Keratinocyte (primary cell): Measurements from ENCODE around the gene QSOX1. TPM values are rescaled to one million over a fixed set of nuclear protein-coding genes. Genes with fewer than 3 reads are reported as not detected.
A peak's percentile ranks its signal among the peaks of the same experiment; 100 is the strongest.

ENCODE experiments used
- DNase-seq: peaks from one replicate; pipeline ENCODE4 v3.0.0-alpha.2; 2011; ENCODE audit warnings: low read depth, missing footprints, low spot score
- FAIRE-seq: peaks from 2 replicates; lab custom pipeline; 2011; peaks lifted over from hg19 to GRCh38; lab: Jason Lieb, UNC
- H2AFZ ChIP-seq: 2 replicates; pipeline ENCODE4 v1.6.0; 2012; ENCODE audit warnings: low read length, control low read depth, inconsistent platforms; ENCODE audit not compliant: control insufficient read depth
- H3K27ac ChIP-seq: 2 replicates; pipeline ENCODE4 v1.5.1; 2011; ENCODE audit warnings: low read length; ENCODE audit not compliant: control insufficient read depth, insufficient read depth
- H3K27me3 ChIP-seq: 3 replicates; pipeline ENCODE4 v1.6.0; 2011; ENCODE audit warnings: low read length; ENCODE audit not compliant: control insufficient read depth, insufficient read depth; ENCODE audit errors: extremely low read depth
- H3K36me3 ChIP-seq, 2 experiments: 2 replicates in 1 of 2; 3 replicates in 1 of 2; pipeline ENCODE4 v1.5.1; 2011; ENCODE audit warnings: low read length in 2 of 2, mild to moderate bottlenecking in 1 of 2; ENCODE audit not compliant: control insufficient read depth in 2 of 2, insufficient read depth in 2 of 2; ENCODE audit errors: extremely low read depth in 1 of 2
- H3K4me1 ChIP-seq: 3 replicates; pipeline ENCODE4 v1.5.1; 2011; ENCODE audit warnings: low read length; ENCODE audit not compliant: control insufficient read depth, insufficient read depth; ENCODE audit errors: extremely low read depth
- H3K4me2 ChIP-seq: 3 replicates; pipeline ENCODE4 v1.6.0; 2011; ENCODE audit warnings: low read depth, low read length; ENCODE audit not compliant: control insufficient read depth, insufficient read depth; ENCODE audit errors: extremely low read depth
- H3K4me3 ChIP-seq, 3 experiments: fragments of 200-600 bp in 1 of 3; sonication (generic) in 1 of 3; 2 replicates in 2 of 3; 3 replicates in 1 of 3; pipeline ENCODE4 v1.5.1; 2011 to 2016; ENCODE audit warnings: low read length in 3 of 3, mild to moderate bottlenecking in 3 of 3, control low read depth in 2 of 3, inconsistent platforms in 1 of 3, low read depth in 1 of 3, mixed read lengths in 1 of 3, mixed run types in 1 of 3, moderate library complexity in 1 of 3; ENCODE audit not compliant: control insufficient read depth in 2 of 3, insufficient read depth in 2 of 3; ENCODE audit errors: extremely low read depth in 1 of 3
- H3K79me2 ChIP-seq: 2 replicates; pipeline ENCODE4 v1.6.0; 2012; ENCODE audit warnings: low read length; ENCODE audit not compliant: control insufficient read depth, insufficient read depth
- H3K9ac ChIP-seq: 3 replicates; pipeline ENCODE4 v1.6.0; 2011; ENCODE audit warnings: low read length; ENCODE audit not compliant: control insufficient read depth, insufficient read depth; ENCODE audit errors: extremely low read depth
- H3K9me1 ChIP-seq: 3 replicates; pipeline ENCODE4 v1.6.0; 2011; ENCODE audit warnings: low read length; ENCODE audit not compliant: control insufficient read depth, insufficient read depth; ENCODE audit errors: extremely low read depth
- H3K9me3 ChIP-seq: 2 replicates; pipeline ENCODE4 v1.5.1; 2012; ENCODE audit warnings: low read depth, low read length; ENCODE audit not compliant: control insufficient read depth
- H4K20me1 ChIP-seq: 3 replicates; pipeline ENCODE4 v1.6.0; 2011; ENCODE audit warnings: low read length; ENCODE audit not compliant: control insufficient read depth, insufficient read depth; ENCODE audit errors: extremely low read depth
- EZH2 ChIP-seq: IDR thresholded peaks from one replicate; pipeline ENCODE4 v1.6.1; 2012; ENCODE audit warnings: inconsistent platforms, mild to moderate bottlenecking, low read length, moderate library complexity
- dilution Hi-C: fragments of 300-500 bp; cut with MboI; formaldehyde crosslinking; loops from one replicate; pipeline ENCODE4 v1.7.0; 2020; ENCODE audit warnings: low sequenced_read_pairs; ENCODE audit not compliant: extremely low pct_ligation_motif_present
- polyA plus RNA-seq, 5 experiments: library from polyadenylated mRNA; depleted of rRNA in 3 of 5; stranded (reverse) in 3 of 5; stranded (forward) in 1 of 5; unstranded in 1 of 5; fragments of >200 nt; gene quantifications; 1 replicate in 1 of 5; 2 replicates in 3 of 5; 3 replicates in 1 of 5; pipeline versions ENCODE4 v1.2.1 to v1.2.3, GENCODE V29; 2011 to 2012; ENCODE audit warnings: missing spikeins in 2 of 5, low read depth in 1 of 5, low replicate concordance in 1 of 5
- TF ChIP-seq, protein P1 (sequence below), 3 experiments: IDR thresholded peaks in 1 of 3; conservative IDR thresholded peaks in 1 of 3; optimal IDR thresholded peaks in 1 of 3; 2 replicates in 2 of 3; 3 replicates in 1 of 3; pipeline versions ENCODE3 to v1.5.1; 2011; ENCODE audit warnings: low read length in 3 of 3, mild to moderate bottlenecking in 3 of 3, moderate library complexity in 2 of 3, control low read depth in 1 of 3, inconsistent platforms in 1 of 3; ENCODE audit not compliant: insufficient read depth in 2 of 3; ENCODE audit errors: extremely low read depth in 1 of 3

Gene QSOX1
- polyA plus RNA-seq, 1 donor (not counting 4 experiments of a cell fraction or from before 2014, with no cell fraction given), result 57.6 TPM

DNA sequence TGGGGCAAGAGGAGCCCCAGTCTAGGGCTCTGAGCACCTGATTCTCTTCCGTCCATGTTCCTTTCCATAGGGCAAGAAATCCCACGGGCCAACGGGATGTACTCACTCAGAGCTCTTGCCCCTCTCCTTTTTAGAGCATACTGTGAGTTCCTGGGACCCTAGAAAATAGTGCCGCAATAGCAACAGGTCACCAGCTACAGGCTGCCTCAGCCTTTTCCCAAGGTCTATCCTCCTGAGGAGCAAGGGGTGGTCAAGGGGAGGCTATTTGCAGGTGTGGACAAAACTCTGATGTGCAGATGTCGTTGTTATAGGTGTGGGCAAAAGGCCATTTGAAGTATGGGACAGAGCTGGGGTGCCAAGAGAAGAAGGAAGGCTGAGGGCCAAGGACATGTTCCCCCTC lies 1.6 kb upstream of the QSOX1 start:
- DNase-seq (no peak), FAIRE-seq (no peak)
- Histone ChIP-seq H3K9me1 (peaks cover 3% of the 10 kb centered on the region), H3K4me1 (peaks cover 48% of the 10 kb centered on the region), H3K27me3 (no peaks in the 10 kb centered on the region), H3K79me2 (peaks cover 24% of the 10 kb centered on the region), H3K9ac (no peak overlapping the region), H3K27ac (no peak overlapping the region), H2AFZ (no peak overlapping the region), H3K4me3 (no peak overlapping the region), H3K4me2 (no peak overlapping the region), H3K9me3 (no peaks in the 10 kb centered on the region), H4K20me1 (no peaks in the 10 kb centered on the region), H3K36me3 (peaks cover 1 to 3% of the 10 kb centered on the region in 2 experiments)
- dilution Hi-C loops, result no loop called here
- no peak for TF ChIP-seq EZH2
- TF ChIP-seq, protein P1, sequence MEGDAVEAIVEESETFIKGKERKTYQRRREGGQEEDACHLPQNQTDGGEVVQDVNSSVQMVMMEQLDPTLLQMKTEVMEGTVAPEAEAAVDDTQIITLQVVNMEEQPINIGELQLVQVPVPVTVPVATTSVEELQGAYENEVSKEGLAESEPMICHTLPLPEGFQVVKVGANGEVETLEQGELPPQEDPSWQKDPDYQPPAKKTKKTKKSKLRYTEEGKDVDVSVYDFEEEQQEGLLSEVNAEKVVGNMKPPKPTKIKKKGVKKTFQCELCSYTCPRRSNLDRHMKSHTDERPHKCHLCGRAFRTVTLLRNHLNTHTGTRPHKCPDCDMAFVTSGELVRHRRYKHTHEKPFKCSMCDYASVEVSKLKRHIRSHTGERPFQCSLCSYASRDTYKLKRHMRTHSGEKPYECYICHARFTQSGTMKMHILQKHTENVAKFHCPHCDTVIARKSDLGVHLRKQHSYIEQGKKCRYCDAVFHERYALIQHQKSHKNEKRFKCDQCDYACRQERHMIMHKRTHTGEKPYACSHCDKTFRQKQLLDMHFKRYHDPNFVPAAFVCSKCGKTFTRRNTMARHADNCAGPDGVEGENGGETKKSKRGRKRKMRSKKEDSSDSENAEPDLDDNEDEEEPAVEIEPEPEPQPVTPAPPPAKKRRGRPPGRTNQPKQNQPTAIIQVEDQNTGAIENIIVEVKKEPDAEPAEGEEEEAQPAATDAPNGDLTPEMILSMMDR (optimal IDR thresholded peaks at IDR 0.05 in 1 of 3, IDR thresholded peaks at IDR 0.05 in 1 of 3, conservative IDR thresholded peaks at IDR 0.05 in 1 of 3; ENCODE audit: extremely low read depth in 1 of 3, insufficient read depth in 2 of 3, low read length in 3 of 3), result no peak

DNA sequence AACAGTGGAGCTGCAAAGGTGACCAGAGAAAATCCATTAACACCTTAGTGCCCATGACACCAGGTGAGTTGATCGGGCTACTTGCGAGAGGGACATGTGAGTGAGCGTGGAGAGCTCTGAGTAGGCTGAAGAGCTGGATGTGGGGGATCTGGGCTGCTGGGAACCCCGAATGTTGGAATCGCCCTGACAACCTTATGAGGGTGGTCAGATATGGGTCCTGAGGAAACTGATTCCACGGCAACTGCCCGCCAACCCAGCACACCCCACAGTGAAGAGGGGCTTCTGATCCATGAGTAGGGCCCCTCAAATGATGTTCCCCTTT lies 705 bp upstream of the QSOX1 start:
- H3K27ac ChIP-seq, result peak overlapping the region; percentile 58
- TF ChIP-seq EZH2, result no peak
- TF ChIP-seq, protein P1 (optimal IDR thresholded peaks at IDR 0.05 in 1 of 3, IDR thresholded peaks at IDR 0.05 in 1 of 3, conservative IDR thresholded peaks at IDR 0.05 in 1 of 3; ENCODE audit: extremely low read depth in 1 of 3, insufficient read depth in 2 of 3, low read length in 3 of 3), result no peak
- DNase-seq, result no peak
- no peaks in the 10 kb centered on the region for H4K20me1 ChIP-seq
- peaks cover 33% of the 10 kb centered on the region for H3K79me2 ChIP-seq
- H2AFZ ChIP-seq, result peak overlapping the region; percentile 76
- no peaks in the 10 kb centered on the region for H3K27me3 ChIP-seq
- peak overlapping the region; percentile 64 for H3K4me2 ChIP-seq
- H3K4me1 ChIP-seq, result peaks cover 48% of the 10 kb centered on the region
- H3K9me1 ChIP-seq, result peaks cover 6% of the 10 kb centered on the region
- dilution Hi-C loops, result no loop called here
- H3K9me3 ChIP-seq, result no peaks in the 10 kb centered on the region
- H3K36me3 ChIP-seq, result peaks cover 4 to 6% of the 10 kb centered on the region in 2 experiments
- no peak for FAIRE-seq
- H3K9ac ChIP-seq, result peak overlapping the region; percentile 68
- peak overlapping the region; percentile 56 to 79 (median 70) for H3K4me3 ChIP-seq
